GM12801 (cell line): ENCODE measurements around the gene AGPAT3.

Experiments used
- CTCF ChIP-seq: IDR thresholded peaks from one replicate; pipeline ENCODE4 v1.5.1; 2011; ENCODE audit warnings: control low read depth; ENCODE audit not compliant: insufficient read length; ENCODE audit errors: extremely low read depth

The AGPAT3 gene

GRCh38 chr21:43892984-43893535, 28.0 kb downstream of the AGPAT3 start:
- no peak for TF ChIP-seq CTCF

- no peak for TF ChIP-seq CTCF
These were observed 28.6 kb downstream of the AGPAT3 start for GRCh38 chr21:43893536-43894205.

- TF ChIP-seq CTCF: no peak
These were observed 29.2 kb downstream of the AGPAT3 start for GRCh38 chr21:43894206-43894577.

- no peak for TF ChIP-seq CTCF
These were observed 30.2 kb downstream of the AGPAT3 start for GRCh38 chr21:43895196-43895595.

- no peak for TF ChIP-seq CTCF
These were observed 34.5 kb downstream of the AGPAT3 start for GRCh38 chr21:43899307-43900077.

GRCh38 chr21:43900078-43900385, 35.0 kb downstream of the AGPAT3 start:
- no peak for TF ChIP-seq CTCF

- TF ChIP-seq CTCF: no peak
These were observed 35.7 kb downstream of the AGPAT3 start for GRCh38 chr21:43900690-43901089.
